ENCODE results near the gene PROX2.

Gene PROX2

DNA sequence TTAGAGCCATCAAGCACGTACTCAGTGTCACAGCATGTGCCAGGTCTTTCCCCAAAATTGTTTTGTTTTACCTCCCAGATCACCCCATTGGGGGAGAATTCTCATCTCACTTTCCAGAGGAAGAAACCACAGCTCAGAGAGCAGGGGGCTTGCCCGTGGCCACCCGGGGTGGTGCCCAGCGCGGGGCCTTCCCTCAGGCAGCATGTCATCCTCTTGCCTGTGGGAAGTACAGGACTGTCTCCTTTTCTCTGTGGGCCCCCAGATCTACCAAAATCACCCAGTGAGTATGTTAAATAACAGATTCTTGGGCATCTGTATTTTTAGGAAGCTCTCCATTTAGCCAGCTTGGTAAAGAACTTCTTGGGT, 41.2 kb upstream of the PROX2 start:
- H3K79me2 ChIP-seq (ENCODE audit: control insufficient read depth, insufficient read depth, low read length, unreplicated experiment): no peaks in the 10 kb centered on the region
- no peaks in the 10 kb centered on the region; the same call in 1 of the 2 replicates for H3K27me3 ChIP-seq (ENCODE audit: insufficient read depth, low read length)
- H3K4me3 ChIP-seq (ENCODE audit: low read depth, low read length): no peak overlapping the region
- H3K36me3 ChIP-seq (ENCODE audit: insufficient read depth, low read length): no peaks in the 10 kb centered on the region
- H3K4me1 ChIP-seq (ENCODE audit: control insufficient read depth, insufficient read depth, low read length, unreplicated experiment): peaks cover 3% of the 10 kb centered on the region
- no peak overlapping the region for H3K27ac ChIP-seq (ENCODE audit: low read depth, low read length)
- no peak overlapping the region for H2AFZ ChIP-seq (ENCODE audit: low read length, unreplicated experiment)

DNA sequence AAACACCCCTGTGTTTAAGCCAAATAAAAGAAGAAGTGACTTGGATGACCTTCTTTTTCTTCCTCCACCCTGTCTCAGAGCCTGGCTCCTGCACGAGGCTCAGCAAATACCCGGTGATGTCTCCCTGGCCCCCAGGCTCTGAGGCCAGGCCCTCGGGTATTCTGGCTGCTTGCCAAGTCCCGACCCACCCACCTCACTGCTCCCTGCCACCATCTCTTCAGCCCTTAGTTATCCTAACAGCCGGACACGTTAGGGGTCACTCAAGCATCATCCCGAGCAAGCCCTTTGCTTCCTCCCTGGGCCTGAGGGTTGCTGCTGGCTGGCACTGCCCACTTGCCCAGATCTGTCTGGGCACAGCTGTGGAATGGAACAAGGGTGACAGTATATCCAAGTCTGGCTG, 39.9 kb upstream of the PROX2 start:
- Histone ChIP-seq H3K4me3 (ENCODE audit: low read depth, low read length) (no peak overlapping the region), H2AFZ (ENCODE audit: low read length, unreplicated experiment) (no peak overlapping the region), H3K27me3 (ENCODE audit: insufficient read depth, low read length) (no peaks in the 10 kb centered on the region), H3K36me3 (ENCODE audit: insufficient read depth, low read length) (no peaks in the 10 kb centered on the region), H3K27ac (ENCODE audit: low read depth, low read length) (no peak overlapping the region), H3K79me2 (ENCODE audit: control insufficient read depth, insufficient read depth, low read length, unreplicated experiment) (no peaks in the 10 kb centered on the region), H3K4me1 (ENCODE audit: control insufficient read depth, insufficient read depth, low read length, unreplicated experiment) (peaks cover 3% of the 10 kb centered on the region)

DNA sequence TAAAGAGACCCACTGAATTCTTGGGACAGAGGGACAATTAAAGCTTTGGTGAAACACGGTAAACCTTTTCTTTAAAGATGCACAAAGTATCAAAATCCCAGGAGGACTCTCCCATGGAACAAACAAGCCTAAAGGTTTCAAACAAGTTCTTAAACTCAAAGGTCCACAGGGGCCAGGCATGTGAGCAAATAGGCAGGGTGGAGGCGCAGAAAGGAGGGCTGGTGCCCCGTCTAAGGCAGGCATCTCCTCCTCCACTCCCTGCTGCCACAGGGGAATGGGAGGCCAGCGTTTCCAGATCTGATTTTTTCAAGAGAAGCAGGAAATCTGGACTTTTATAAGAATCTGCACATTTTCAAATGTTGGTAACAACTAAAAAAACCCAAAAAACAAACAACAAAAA, 39.5 kb upstream of the PROX2 start:
- Histone ChIP-seq H3K36me3 (ENCODE audit: insufficient read depth, low read length) (no peaks in the 10 kb centered on the region), H3K27me3 (ENCODE audit: insufficient read depth, low read length) (no peaks in the 10 kb centered on the region), H3K4me1 (ENCODE audit: control insufficient read depth, insufficient read depth, low read length, unreplicated experiment) (peaks cover 3% of the 10 kb centered on the region), H3K27ac (ENCODE audit: low read depth, low read length) (no peak overlapping the region), H2AFZ (ENCODE audit: low read length, unreplicated experiment) (no peak overlapping the region), H3K4me3 (ENCODE audit: low read depth, low read length) (no peak overlapping the region), H3K79me2 (ENCODE audit: control insufficient read depth, insufficient read depth, low read length, unreplicated experiment) (no peaks in the 10 kb centered on the region)

DNA sequence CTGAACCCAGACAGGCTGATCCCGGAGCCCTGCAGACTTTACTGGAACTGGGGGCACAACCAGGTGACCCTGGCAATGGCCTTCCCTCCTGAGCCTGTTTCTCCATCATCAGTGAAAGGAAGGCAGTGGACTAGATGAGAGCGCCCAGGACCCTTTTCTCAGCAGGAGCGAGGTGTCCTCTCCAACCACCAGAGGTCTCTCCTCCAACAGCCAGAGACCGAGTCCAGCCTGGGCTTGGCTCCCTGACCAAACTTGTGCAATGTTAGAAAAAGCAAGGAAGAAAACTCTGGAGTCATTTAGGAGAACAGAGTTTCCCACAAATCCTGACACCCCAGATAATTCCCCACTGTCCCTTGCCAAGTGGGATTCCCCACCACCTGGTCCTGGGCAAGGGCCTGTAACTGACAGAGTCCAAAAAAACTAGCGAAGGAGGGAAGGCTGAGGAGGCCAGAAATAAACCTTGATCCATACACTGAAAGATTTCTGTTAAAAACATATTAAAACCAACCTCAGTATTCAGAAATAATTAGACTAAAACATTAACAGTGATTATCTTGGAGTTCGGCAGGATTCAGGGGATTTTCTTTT, 38.1 kb upstream of the PROX2 start:
- Histone ChIP-seq H3K27ac (ENCODE audit: low read depth, low read length) (no peak overlapping the region), H3K79me2 (ENCODE audit: control insufficient read depth, insufficient read depth, low read length, unreplicated experiment) (no peaks in the 10 kb centered on the region), H3K36me3 (ENCODE audit: insufficient read depth, low read length) (no peaks in the 10 kb centered on the region), H2AFZ (ENCODE audit: low read length, unreplicated experiment) (peak overlapping the region; percentile 27), H3K27me3 (ENCODE audit: insufficient read depth, low read length) (no peaks in the 10 kb centered on the region), H3K4me3 (ENCODE audit: low read depth, low read length) (no peak overlapping the region), H3K4me1 (ENCODE audit: control insufficient read depth, insufficient read depth, low read length, unreplicated experiment) (peaks cover 3% of the 10 kb centered on the region)

DNA sequence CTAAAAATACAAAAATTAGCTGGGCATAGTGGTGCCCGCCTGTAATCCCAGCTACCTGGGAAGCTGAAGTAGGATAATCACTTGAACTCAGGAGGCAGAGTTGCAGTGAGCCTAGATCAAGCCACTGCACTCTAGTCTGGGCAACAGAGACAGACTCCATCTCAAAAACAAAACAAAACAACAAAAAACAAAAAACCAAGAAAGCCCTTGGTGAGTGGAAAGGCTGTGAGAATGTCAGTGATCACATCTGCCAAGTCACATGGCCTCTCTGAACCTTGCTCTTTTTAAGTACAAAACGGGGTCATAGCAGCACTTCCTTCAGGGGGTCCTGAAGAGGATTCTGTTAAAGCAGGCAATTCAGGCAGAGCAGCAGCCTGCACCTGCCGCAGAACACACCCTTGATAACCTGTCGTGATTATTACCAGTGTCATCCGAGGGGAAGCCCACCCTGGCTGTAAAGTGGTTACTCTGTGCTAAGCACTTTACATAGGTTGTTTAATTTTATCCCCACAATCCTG, 37.5 kb upstream of the PROX2 start:
- no peaks in the 10 kb centered on the region for H3K79me2 ChIP-seq (ENCODE audit: control insufficient read depth, insufficient read depth, low read length, unreplicated experiment)
- H3K27me3 ChIP-seq (ENCODE audit: insufficient read depth, low read length): no peaks in the 10 kb centered on the region
- no peaks in the 10 kb centered on the region for H3K36me3 ChIP-seq (ENCODE audit: insufficient read depth, low read length)
- H3K27ac ChIP-seq (ENCODE audit: low read depth, low read length): no peak overlapping the region
- H3K4me3 ChIP-seq (ENCODE audit: low read depth, low read length): no peak overlapping the region
- peaks cover 8% of the 10 kb centered on the region for H3K4me1 ChIP-seq (ENCODE audit: control insufficient read depth, insufficient read depth, low read length, unreplicated experiment)
- no peak overlapping the region for H2AFZ ChIP-seq (ENCODE audit: low read length, unreplicated experiment)

DNA sequence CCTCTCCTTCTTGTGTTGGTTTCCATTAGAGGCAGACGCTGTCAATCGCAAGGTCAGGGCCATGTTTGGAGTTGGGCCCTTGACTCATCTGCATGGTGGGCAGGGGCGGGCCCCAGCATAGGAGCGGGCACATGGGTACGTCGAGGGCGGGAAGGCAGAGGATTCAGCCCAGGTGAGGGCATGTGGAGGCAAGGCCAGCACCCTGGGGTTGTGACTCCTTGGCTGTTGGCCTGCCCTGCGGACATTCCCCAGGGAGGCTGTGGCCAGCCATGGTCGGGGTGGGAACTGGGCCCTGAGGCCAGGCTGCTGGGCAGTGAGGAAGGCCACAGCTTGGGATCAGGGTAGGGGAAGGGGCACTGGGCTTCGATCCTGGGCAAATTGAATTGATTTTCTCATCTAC, 36.9 kb upstream of the PROX2 start:
- no peaks in the 10 kb centered on the region for H3K36me3 ChIP-seq (ENCODE audit: insufficient read depth, low read length)
- peaks cover 8% of the 10 kb centered on the region for H3K4me1 ChIP-seq (ENCODE audit: control insufficient read depth, insufficient read depth, low read length, unreplicated experiment)
- no peak overlapping the region for H3K27ac ChIP-seq (ENCODE audit: low read depth, low read length)
- H2AFZ ChIP-seq (ENCODE audit: low read length, unreplicated experiment): no peak overlapping the region
- no peaks in the 10 kb centered on the region for H3K79me2 ChIP-seq (ENCODE audit: control insufficient read depth, insufficient read depth, low read length, unreplicated experiment)
- H3K27me3 ChIP-seq (ENCODE audit: insufficient read depth, low read length): no peaks in the 10 kb centered on the region
- no peak overlapping the region for H3K4me3 ChIP-seq (ENCODE audit: low read depth, low read length)

DNA sequence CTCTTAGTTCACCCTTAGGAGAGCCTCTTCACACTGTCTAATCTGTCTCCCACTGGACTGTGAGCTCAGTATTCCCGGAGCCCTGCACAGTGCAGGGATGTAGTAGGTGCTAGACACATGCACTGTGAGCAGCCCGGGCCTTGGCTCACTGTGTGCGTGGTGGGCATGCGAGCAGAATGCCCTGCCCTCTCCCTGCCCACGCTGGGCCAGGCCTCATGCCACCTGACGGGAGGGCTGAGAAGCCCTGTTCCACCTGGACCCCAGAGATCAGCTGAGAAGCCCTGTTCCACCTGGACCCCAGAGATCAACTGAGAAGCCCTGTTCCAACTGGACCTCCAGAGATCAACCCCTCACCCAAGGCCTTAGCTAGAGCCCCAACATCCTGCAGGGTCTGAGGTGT, 36.2 kb upstream of the PROX2 start:
- no peak overlapping the region for H2AFZ ChIP-seq (ENCODE audit: low read length, unreplicated experiment)
- no peaks in the 10 kb centered on the region for H3K79me2 ChIP-seq (ENCODE audit: control insufficient read depth, insufficient read depth, low read length, unreplicated experiment)
- H3K36me3 ChIP-seq (ENCODE audit: insufficient read depth, low read length): no peaks in the 10 kb centered on the region
- no peak overlapping the region for H3K4me3 ChIP-seq (ENCODE audit: low read depth, low read length)
- no peaks in the 10 kb centered on the region for H3K27me3 ChIP-seq (ENCODE audit: insufficient read depth, low read length)
- H3K4me1 ChIP-seq (ENCODE audit: control insufficient read depth, insufficient read depth, low read length, unreplicated experiment): peaks cover 8% of the 10 kb centered on the region
- H3K27ac ChIP-seq (ENCODE audit: low read depth, low read length): no peak overlapping the region

DNA sequence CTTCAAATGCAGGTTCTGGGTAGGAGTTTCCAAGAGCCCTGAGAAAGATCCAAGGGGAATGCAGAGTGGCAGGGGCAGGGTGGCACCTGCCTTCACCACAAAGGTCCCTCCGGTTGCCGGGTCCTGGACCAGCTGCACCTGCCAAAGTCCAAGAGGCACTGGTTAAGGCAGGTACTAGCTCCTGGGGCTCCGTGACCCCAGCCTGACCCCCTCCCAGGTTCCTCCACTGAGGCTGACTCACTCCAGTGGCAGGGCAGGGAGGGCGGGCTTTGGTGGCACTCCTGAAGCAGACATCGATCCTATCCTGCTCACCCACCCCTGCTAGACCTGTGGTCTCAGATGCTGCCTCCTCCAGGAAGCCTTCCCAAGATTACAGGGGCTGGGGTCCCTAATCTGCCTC, 35.8 kb upstream of the PROX2 start:
- no peaks in the 10 kb centered on the region for H3K36me3 ChIP-seq (ENCODE audit: insufficient read depth, low read length)
- peaks cover 8% of the 10 kb centered on the region for H3K4me1 ChIP-seq (ENCODE audit: control insufficient read depth, insufficient read depth, low read length, unreplicated experiment)
- H3K4me3 ChIP-seq (ENCODE audit: low read depth, low read length): no peak overlapping the region
- no peaks in the 10 kb centered on the region for H3K27me3 ChIP-seq (ENCODE audit: insufficient read depth, low read length)
- H3K79me2 ChIP-seq (ENCODE audit: control insufficient read depth, insufficient read depth, low read length, unreplicated experiment): no peaks in the 10 kb centered on the region
- no peak overlapping the region for H2AFZ ChIP-seq (ENCODE audit: low read length, unreplicated experiment)
- no peak overlapping the region for H3K27ac ChIP-seq (ENCODE audit: low read depth, low read length)

DNA sequence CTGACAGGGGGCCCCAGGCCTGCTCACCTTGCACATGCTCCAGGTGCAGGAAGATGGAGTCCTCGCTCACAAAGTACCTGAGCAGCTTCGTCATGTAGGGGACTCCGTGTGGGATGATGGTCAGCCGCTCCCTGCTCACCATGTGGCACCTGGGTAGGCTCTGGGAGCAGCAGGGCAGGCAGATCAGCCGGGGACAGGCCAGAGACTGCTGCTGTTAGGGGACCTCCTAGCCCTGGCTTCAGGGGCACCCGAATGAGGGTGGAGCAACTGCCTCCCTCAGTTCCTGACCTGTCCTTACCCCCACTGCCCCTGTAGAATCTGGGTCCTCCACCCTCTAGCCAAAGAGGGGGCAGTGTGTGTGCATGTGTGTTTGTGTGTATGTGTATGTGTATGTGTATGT, 35.3 kb upstream of the PROX2 start:
- H3K4me1 ChIP-seq (ENCODE audit: control insufficient read depth, insufficient read depth, low read length, unreplicated experiment): peaks cover 8% of the 10 kb centered on the region
- H3K79me2 ChIP-seq (ENCODE audit: control insufficient read depth, insufficient read depth, low read length, unreplicated experiment): no peaks in the 10 kb centered on the region
- no peaks in the 10 kb centered on the region for H3K27me3 ChIP-seq (ENCODE audit: insufficient read depth, low read length)
- H3K4me3 ChIP-seq (ENCODE audit: low read depth, low read length): no peak overlapping the region
- H3K36me3 ChIP-seq (ENCODE audit: insufficient read depth, low read length): no peaks in the 10 kb centered on the region
- H3K27ac ChIP-seq (ENCODE audit: low read depth, low read length): no peak overlapping the region
- H2AFZ ChIP-seq (ENCODE audit: low read length, unreplicated experiment): no peak overlapping the region

DNA sequence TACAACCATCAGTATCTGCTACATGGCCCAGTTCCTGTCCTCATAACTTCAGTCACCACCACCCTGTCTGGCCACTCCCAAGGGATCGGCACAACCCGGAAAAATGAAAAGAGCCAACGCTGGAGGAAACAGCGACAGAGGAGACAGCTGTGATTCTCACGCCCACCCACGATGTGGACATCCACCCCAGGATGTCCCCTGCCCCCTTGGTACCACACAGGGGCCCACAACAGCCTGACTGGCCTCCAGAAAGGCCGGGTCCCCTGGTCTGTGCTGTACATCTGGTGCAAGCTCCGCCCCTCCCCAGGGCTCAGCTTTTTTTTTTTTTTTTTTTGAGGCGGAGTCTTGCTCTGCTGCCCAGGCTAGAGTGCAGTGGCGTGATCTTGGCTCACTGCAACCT, 34.6 kb upstream of the PROX2 start:
- Histone ChIP-seq H3K79me2 (ENCODE audit: control insufficient read depth, insufficient read depth, low read length, unreplicated experiment) (no peaks in the 10 kb centered on the region), H3K4me1 (ENCODE audit: control insufficient read depth, insufficient read depth, low read length, unreplicated experiment) (peaks cover 8% of the 10 kb centered on the region), H3K4me3 (ENCODE audit: low read depth, low read length) (no peak overlapping the region), H2AFZ (ENCODE audit: low read length, unreplicated experiment) (no peak overlapping the region), H3K27me3 (ENCODE audit: insufficient read depth, low read length) (no peaks in the 10 kb centered on the region), H3K36me3 (ENCODE audit: insufficient read depth, low read length) (no peaks in the 10 kb centered on the region), H3K27ac (ENCODE audit: low read depth, low read length) (no peak overlapping the region)

DNA sequence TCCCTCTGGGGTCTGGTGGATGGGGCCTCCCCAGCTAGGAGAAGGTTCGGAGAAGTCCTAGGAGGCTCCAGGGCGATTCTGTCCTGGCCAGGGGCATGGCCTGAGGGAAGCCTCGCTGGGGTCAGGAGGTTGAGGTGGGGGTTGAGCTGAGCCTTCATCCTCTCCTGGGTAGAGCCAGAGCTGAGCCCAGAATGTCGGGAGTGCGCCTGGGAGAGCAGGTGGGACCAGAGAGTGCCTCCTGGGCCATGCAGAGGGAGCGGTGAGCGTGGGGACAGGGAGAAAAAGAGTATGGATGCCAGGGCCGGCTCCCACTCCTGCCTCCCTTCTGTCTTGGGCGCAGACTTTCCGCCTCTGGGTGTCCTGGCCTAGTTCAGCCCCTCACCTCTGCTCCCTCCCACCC, 34.0 kb upstream of the PROX2 start:
- Histone ChIP-seq H3K4me3 (ENCODE audit: low read depth, low read length) (no peak overlapping the region), H2AFZ (ENCODE audit: low read length, unreplicated experiment) (no peak overlapping the region), H3K79me2 (ENCODE audit: control insufficient read depth, insufficient read depth, low read length, unreplicated experiment) (no peaks in the 10 kb centered on the region), H3K27me3 (ENCODE audit: insufficient read depth, low read length) (no peaks in the 10 kb centered on the region), H3K36me3 (ENCODE audit: insufficient read depth, low read length) (no peaks in the 10 kb centered on the region), H3K27ac (ENCODE audit: low read depth, low read length) (no peak overlapping the region), H3K4me1 (ENCODE audit: control insufficient read depth, insufficient read depth, low read length, unreplicated experiment) (peaks cover 8% of the 10 kb centered on the region)
